HepG2 (cell line): Measurements from ENCODE around the gene HOXD3. TPM values are rescaled to one million over a fixed set of nuclear protein-coding genes. Genes with fewer than 3 reads are reported as not detected.

Source experiments
- CBX2 ChIP-seq, 2 experiments: fragments of 200-600 bp in 1 of 2; sonication (generic); formaldehyde crosslinking in 1 of 2; IDR thresholded peaks; 2 replicates each; pipeline versions ENCODE4 v1.7.0 to v1.8.1; 2018 to 2022; ENCODE audit warnings: low read depth in 2 of 2, low read length in 1 of 2, mild to moderate bottlenecking in 1 of 2, missing genetic modification reagents in 1 of 2
- CSRNP1 ChIP-seq: sonication (generic); formaldehyde crosslinking; IDR thresholded peaks from 2 replicates; pipeline ENCODE4 v1.8.1; 2023; ENCODE audit warnings: mild to moderate bottlenecking, missing genetic modification reagents
- GRHL1 ChIP-seq: sonication (generic); formaldehyde crosslinking; conservative IDR thresholded peaks from 2 replicates; pipeline ENCODE4 v1.8.0; 2022; ENCODE audit warnings: missing genetic modification reagents
- RXRA ChIP-seq: sonication (generic); formaldehyde crosslinking; IDR thresholded peaks from 2 replicates; pipeline ENCODE4 v1.5.1; 2020; ENCODE audit warnings: missing genetic modification reagents
- SMYD3 ChIP-seq: sonication (generic); formaldehyde crosslinking; IDR thresholded peaks from 2 replicates; pipeline ENCODE4 v1.8.1; 2023; ENCODE audit warnings: mild to moderate bottlenecking, missing genetic modification reagents
- THAP8 ChIP-seq: sonication (generic); formaldehyde crosslinking; IDR thresholded peaks from 2 replicates; pipeline ENCODE4 v1.5.1; 2020; ENCODE audit warnings: missing genetic modification reagents, mild to moderate bottlenecking, borderline replicate concordance
- ZBTB33 ChIP-seq: sonication (generic); formaldehyde crosslinking; IDR thresholded peaks from 2 replicates; pipeline ENCODE4 v1.4.0; 2020; ENCODE audit warnings: missing genetic modification reagents
- ZFP36L2 ChIP-seq: sonication (generic); formaldehyde crosslinking; IDR thresholded peaks from 2 replicates; pipeline ENCODE4 v1.4.0; 2020; ENCODE audit warnings: missing genetic modification reagents
- ZFY ChIP-seq: sonication (generic); formaldehyde crosslinking; IDR thresholded peaks from 2 replicates; pipeline ENCODE4 v1.4.0; 2020; ENCODE audit warnings: missing genetic modification reagents
- ZNF280B ChIP-seq: sonication (generic); formaldehyde crosslinking; IDR thresholded peaks from 2 replicates; pipeline ENCODE4 v1.5.0; 2020; ENCODE audit warnings: missing genetic modification reagents, mild to moderate bottlenecking, borderline replicate concordance
- ZNF580 ChIP-seq: IDR thresholded peaks from 2 replicates; pipeline ENCODE4 v1.6.1; 2016; ENCODE audit warnings: low read depth, borderline replicate concordance
- ZNF687 ChIP-seq: sonication (generic); formaldehyde crosslinking; IDR thresholded peaks from 2 replicates; pipeline ENCODE4 v1.5.1; 2020; ENCODE audit warnings: mild to moderate bottlenecking, missing genetic modification reagents, moderate library complexity
- ZNF747 ChIP-seq: sonication (generic); formaldehyde crosslinking; IDR thresholded peaks from 2 replicates; pipeline ENCODE4 v1.8.1; 2023; ENCODE audit warnings: missing genetic modification reagents, mild to moderate bottlenecking, borderline replicate concordance
- ZNF749 ChIP-seq: sonication (generic); formaldehyde crosslinking; IDR thresholded peaks from 2 replicates; pipeline ENCODE4 v1.8.0; 2022; ENCODE audit warnings: mild to moderate bottlenecking, missing genetic modification reagents, moderate library complexity, borderline replicate concordance
- ZNF816 ChIP-seq: sonication (generic); formaldehyde crosslinking; IDR thresholded peaks from 2 replicates; pipeline ENCODE4 v1.8.0; 2022; ENCODE audit warnings: missing genetic modification reagents, mild to moderate bottlenecking, borderline replicate concordance
- polyA plus RNA-seq, 8 experiments: library from polyadenylated mRNA; depleted of rRNA in 3 of 8; stranded (reverse) in 7 of 8; unstranded in 1 of 8; fragments of >200 nt; fragmentation: Illumina TruSeq in 4 of 8; extraction: Trizol in 4 of 8; gene quantifications; 2 replicates each; pipeline versions ENCODE4 v1.2.1 to v1.2.3, GENCODE V29; 2011 to 2016; ENCODE audit warnings: low read depth in 4 of 8, missing spikeins in 1 of 8, mixed read lengths in 1 of 8; ENCODE audit not compliant: insufficient read depth in 1 of 8
- total RNA-seq, 5 experiments: library from RNA; depleted of rRNA; stranded (reverse); fragments of >200 nt; fragmentation: Illumina TruSeq; extraction: Trizol; gene quantifications; 2 replicates each; pipeline ENCODE4 v1.2.3, GENCODE V29; 2016; ENCODE audit warnings: low read depth in 1 of 5

HOXD3 gene
- total and polyA plus RNA-seq, 2 of the 13 experiments (the other 11 are each of a cell fraction or from before 2014, with no cell fraction given), result 0.05 to 0.09 TPM

- TF ChIP-seq ZNF280B (no peak), CSRNP1 (CRISPR knock-in tag) (0 out of 2 replicates have a peak, but pooled peaks have one; percentile 60), ZNF687 (peak; percentile 71), GRHL1 (CRISPR knock-in tag) (no peak), SMYD3 (CRISPR knock-in tag) (no peak), ZFP36L2 (CRISPR knock-in tag) (no peak), ZNF580 (CRISPR knock-in tag) (no peak), CBX2 (IDR thresholded peaks at IDR 0.05; ENCODE audit: low read depth, low read length) (peak; percentile 66; the same call in 1 of the 2 replicates), CBX2 (CRISPR knock-in tag; IDR thresholded peaks at IDR 0.05; ENCODE audit: low read depth) (peak; percentile 58; the same call in 1 of the 2 replicates), ZNF816 (CRISPR knock-in tag) (no peak), ZNF749 (CRISPR knock-in tag) (no peak), THAP8 (CRISPR knock-in tag) (0 out of 2 replicates have a peak, but pooled peaks have one; percentile 62), ZFY (CRISPR knock-in tag) (peak; percentile 45; the same call in 1 of the 2 replicates), RXRA (CRISPR knock-in tag) (0 out of 2 replicates have a peak, but pooled peaks have one; percentile 14), ZBTB33 (CRISPR knock-in tag) (peak; percentile 54; the same call in 1 of the 2 replicates), ZNF747 (CRISPR knock-in tag) (0 out of 2 replicates have a peak, but pooled peaks have one; percentile 30)
Measured at GRCh38 chr2:176159663-176160250, 2.6 kb downstream of the HOXD3 start (continued).
